ENCODE measurements around the gene MAST4.
A peak's percentile ranks its signal among the peaks of the same experiment; 100 is the strongest.

GRCh38 chr5:66981266-66982055, 385.3 kb downstream of the MAST4 start:
- TF ChIP-seq, protein P1, sequence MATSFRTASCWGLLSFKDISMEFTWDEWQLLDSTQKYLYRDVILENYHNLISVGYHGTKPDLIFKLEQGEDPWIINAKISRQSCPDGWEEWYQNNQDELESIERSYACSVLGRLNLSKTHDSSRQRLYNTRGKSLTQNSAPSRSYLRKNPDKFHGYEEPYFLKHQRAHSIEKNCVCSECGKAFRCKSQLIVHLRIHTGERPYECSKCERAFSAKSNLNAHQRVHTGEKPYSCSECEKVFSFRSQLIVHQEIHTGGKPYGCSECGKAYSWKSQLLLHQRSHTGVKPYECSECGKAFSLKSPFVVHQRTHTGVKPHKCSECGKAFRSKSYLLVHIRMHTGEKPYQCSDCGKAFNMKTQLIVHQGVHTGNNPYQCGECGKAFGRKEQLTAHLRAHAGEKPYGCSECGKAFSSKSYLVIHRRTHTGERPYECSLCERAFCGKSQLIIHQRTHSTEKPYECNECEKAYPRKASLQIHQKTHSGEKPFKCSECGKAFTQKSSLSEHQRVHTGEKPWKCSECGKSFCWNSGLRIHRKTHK (tag by site-specific recombination; IDR thresholded peaks at IDR 0.05) = no peak
- TF ChIP-seq ZNF785 (tag by site-specific recombination; IDR thresholded peaks at IDR 0.05) (no peak), YY1 (tag by site-specific recombination; IDR thresholded peaks at IDR 0.05) (no peak; the same call in 1 of the 2 replicates), ZNF175 (tag by site-specific recombination; IDR thresholded peaks at IDR 0.05) (no peak), ZBTB48 (tag by site-specific recombination; IDR thresholded peaks at IDR 0.05) (no peak), TCF7L2 (IDR thresholded peaks at IDR 0.05; ENCODE audit: borderline replicate concordance, low read depth, low read length) (peak; percentile 67; the same call in 1 of the 2 replicates), ZNF292 (tag by site-specific recombination; IDR thresholded peaks at IDR 0.05; ENCODE audit: borderline replicate concordance, low read depth) (no peak), ZFP37 (tag by site-specific recombination; IDR thresholded peaks at IDR 0.05) (no peak; the same call in 1 of the 2 replicates), ZNF10 (tag by site-specific recombination; IDR thresholded peaks at IDR 0.05) (peak; percentile 44; the same call in 1 of the 2 replicates)
- TF ChIP-seq, protein P2, sequence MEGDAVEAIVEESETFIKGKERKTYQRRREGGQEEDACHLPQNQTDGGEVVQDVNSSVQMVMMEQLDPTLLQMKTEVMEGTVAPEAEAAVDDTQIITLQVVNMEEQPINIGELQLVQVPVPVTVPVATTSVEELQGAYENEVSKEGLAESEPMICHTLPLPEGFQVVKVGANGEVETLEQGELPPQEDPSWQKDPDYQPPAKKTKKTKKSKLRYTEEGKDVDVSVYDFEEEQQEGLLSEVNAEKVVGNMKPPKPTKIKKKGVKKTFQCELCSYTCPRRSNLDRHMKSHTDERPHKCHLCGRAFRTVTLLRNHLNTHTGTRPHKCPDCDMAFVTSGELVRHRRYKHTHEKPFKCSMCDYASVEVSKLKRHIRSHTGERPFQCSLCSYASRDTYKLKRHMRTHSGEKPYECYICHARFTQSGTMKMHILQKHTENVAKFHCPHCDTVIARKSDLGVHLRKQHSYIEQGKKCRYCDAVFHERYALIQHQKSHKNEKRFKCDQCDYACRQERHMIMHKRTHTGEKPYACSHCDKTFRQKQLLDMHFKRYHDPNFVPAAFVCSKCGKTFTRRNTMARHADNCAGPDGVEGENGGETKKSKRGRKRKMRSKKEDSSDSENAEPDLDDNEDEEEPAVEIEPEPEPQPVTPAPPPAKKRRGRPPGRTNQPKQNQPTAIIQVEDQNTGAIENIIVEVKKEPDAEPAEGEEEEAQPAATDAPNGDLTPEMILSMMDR (tag by site-specific recombination; IDR thresholded peaks at IDR 0.05) = no peak
